GM23338 (cell line): Measurements from ENCODE around the gene CES4A. TPM values are rescaled to one million over a fixed set of nuclear protein-coding genes. Genes with fewer than 3 reads are reported as not detected.

ENCODE experiments used
- ATAC-seq: fragments of 200-7000 bp; cut with Tn5 transposase; 3 replicates; pipeline ENCODE4 v1.9.1; 2020
- DNase-seq: peaks from one replicate; pipeline ENCODE4 v3.0.0-alpha.2; 2015; ENCODE audit warnings: low spot score
- H2AFZ ChIP-seq: fragments of 200-600 bp; sonication (generic); 2 replicates; pipeline ENCODE4 v1.8.0; 2016; ENCODE audit warnings: antibody characterized with exemption, mild to moderate bottlenecking, moderate library complexity
- H3F3A ChIP-seq: fragments of 200-600 bp; sonication (generic); replicated peaks from 2 replicates; pipeline ENCODE4 v1.8.0; 2017; ENCODE audit warnings: antibody characterized with exemption, mixed run types, low read depth
- H3K27ac ChIP-seq: fragments of 200-600 bp; sonication (generic); 2 replicates; pipeline ENCODE4 v1.6.1; 2016; ENCODE audit warnings: low read depth
- H3K27me3 ChIP-seq: fragments of 200-600 bp; sonication (generic); 2 replicates; pipeline ENCODE4 v1.8.0; 2016; ENCODE audit warnings: mild to moderate bottlenecking, mixed run types, moderate library complexity; ENCODE audit not compliant: insufficient read depth
- H3K36me3 ChIP-seq: fragments of 200-600 bp; sonication (generic); 2 replicates; pipeline ENCODE4 v1.8.0; 2016; ENCODE audit warnings: mild to moderate bottlenecking; ENCODE audit not compliant: insufficient read depth
- H3K4me1 ChIP-seq: fragments of 200-600 bp; sonication (generic); 2 replicates; pipeline ENCODE4 v1.8.0; 2016; ENCODE audit warnings: mild to moderate bottlenecking, moderate library complexity; ENCODE audit not compliant: insufficient read depth
- H3K4me2 ChIP-seq: fragments of 200-600 bp; sonication (generic); 2 replicates; pipeline ENCODE4 v1.7.1; 2017; ENCODE audit warnings: mixed run types
- H3K4me3 ChIP-seq: fragments of 200-600 bp; sonication (generic); 2 replicates; pipeline ENCODE4 v1.6.1; 2016; ENCODE audit warnings: mixed run types
- H3K79me2 ChIP-seq: fragments of 200-600 bp; sonication (generic); replicated peaks from 2 replicates; pipeline ENCODE4 v1.8.0; 2017; ENCODE audit warnings: mild to moderate bottlenecking; ENCODE audit not compliant: insufficient read depth
- H3K9me2 ChIP-seq: fragments of 200-600 bp; sonication (generic); 2 replicates; pipeline ENCODE4 v1.8.0; 2017; ENCODE audit not compliant: insufficient read depth
- H4K20me1 ChIP-seq: fragments of 200-600 bp; sonication (generic); replicated peaks from 2 replicates; pipeline ENCODE4 v1.8.0; 2017; ENCODE audit warnings: mild to moderate bottlenecking; ENCODE audit not compliant: insufficient read depth
- H3K27ac Mint-ChIP-seq: 2 replicates; pipeline ENCODE4 v1.8.0; 2020; ENCODE audit warnings: inconsistent platforms, mild to moderate bottlenecking, moderate library complexity, mixed read lengths
- H3K27me3 Mint-ChIP-seq: 3 replicates; pipeline ENCODE4 v1.8.0; 2022; ENCODE audit warnings: low read depth, mild to moderate bottlenecking, moderate library complexity, mixed read lengths, inconsistent platforms; ENCODE audit not compliant: insufficient read depth, poor library complexity
- H3K36me3 Mint-ChIP-seq: 3 replicates; pipeline ENCODE4 v1.8.0; 2021; ENCODE audit warnings: low read depth, mild to moderate bottlenecking, inconsistent platforms, moderate library complexity, mixed read lengths
- H3K4me1 Mint-ChIP-seq: 3 replicates; pipeline ENCODE4 v1.8.0; 2020; ENCODE audit warnings: mild to moderate bottlenecking, inconsistent platforms, mixed read lengths
- H3K4me3 Mint-ChIP-seq: 3 replicates; pipeline ENCODE4 v1.8.0; 2021; ENCODE audit warnings: moderate library complexity, mild to moderate bottlenecking, inconsistent platforms, mixed read lengths
- H3K9me3 Mint-ChIP-seq: 3 replicates; pipeline ENCODE4 v1.8.0; 2020; ENCODE audit warnings: moderate library complexity, mild to moderate bottlenecking, inconsistent platforms, mixed read lengths
- CREB1 ChIP-seq: fragments of 250-450 bp; sonication (Bioruptor Pico); IDR thresholded peaks from 2 replicates; pipeline ENCODE4 v1.5.0; 2020; ENCODE audit warnings: low read depth, mild to moderate bottlenecking, moderate library complexity
- EZH2phosphoT487 ChIP-seq: fragments of 200-600 bp; sonication (generic); IDR thresholded peaks from one replicate; pipeline ENCODE4 v1.8.1; 2018; ENCODE audit warnings: antibody characterized with exemption; ENCODE audit not compliant: unreplicated experiment
- NANOG ChIP-seq: IDR thresholded peaks from 2 replicates; pipeline ENCODE4 v1.6.1; 2016; ENCODE audit warnings: antibody characterized with exemption, borderline replicate concordance
- POLR2AphosphoS5 ChIP-seq: IDR thresholded peaks from 2 replicates; pipeline ENCODE4 v1.6.1; 2016; ENCODE audit warnings: antibody characterized with exemption, low read depth
- REST ChIP-seq: IDR thresholded peaks from one replicate; pipeline ENCODE4 v1.6.1; 2018; ENCODE audit warnings: antibody characterized with exemption; ENCODE audit not compliant: unreplicated experiment
- STAT1 ChIP-seq: IDR thresholded peaks from one replicate; pipeline ENCODE4 v1.6.1; 2016; ENCODE audit warnings: antibody characterized with exemption; ENCODE audit not compliant: unreplicated experiment
- ZNF114 ChIP-seq: fragments of 250-450 bp; sonication (Bioruptor Pico); IDR thresholded peaks from 2 replicates; pipeline ENCODE4 v1.5.0; 2020; ENCODE audit warnings: mild to moderate bottlenecking, moderate library complexity
- polyA plus RNA-seq: library from polyadenylated mRNA; unstranded; fragments of >200 nt; fragmentation: Nextera tagmentation; extraction: Ambion mirVana; gene quantifications from 2 replicates; pipeline ENCODE4 v1.2.1, GENCODE V29; 2016
- total RNA-seq: library from RNA; depleted of rRNA; stranded (reverse); fragments of >200 nt; shearing (Covaris generic); gene quantifications from 2 replicates; pipeline ENCODE4 v1.2.3, GENCODE V29; 2014
- TF ChIP-seq, protein P1 (sequence below), 2 experiments: fragments of 200-600 bp in 1 of 2; sonication (generic) in 1 of 2; conservative IDR thresholded peaks; 2 replicates each; pipeline versions ENCODE4 v1.5.1 to v1.6.1; 2016 to 2017; ENCODE audit warnings: antibody characterized with exemption in 2 of 2, low read depth in 2 of 2, mild to moderate bottlenecking in 2 of 2, moderate library complexity in 1 of 2
- TF ChIP-seq, protein P2 (sequence below): IDR thresholded peaks from 2 replicates; pipeline ENCODE4 v1.6.1; 2016; ENCODE audit warnings: antibody characterized with exemption

CES4A gene
- total and polyA plus RNA-seq, 2 experiments from 2014 or later: 0.10 to 0.42 TPM

GRCh38 chr16:66943426-66944053, 44.8 kb upstream of the CES4A start:
- ATAC-seq: no peak
- Mint-ChIP-seq H3K36me3 (peaks cover 19% of the 10 kb centered on the region), H3K27me3 (peaks cover 17% of the 10 kb centered on the region), H3K4me3 (no peak overlapping the region), H3K27ac (no peak overlapping the region), H3K4me1 (no peaks in the 10 kb centered on the region; the same call in 2 of the 3 replicates), H3K9me3 (no peaks in the 10 kb centered on the region)
- Histone ChIP-seq H3F3A (no peaks in the 10 kb centered on the region), H3K79me2 (no peaks in the 10 kb centered on the region), H3K4me3 (no peak overlapping the region), H3K27me3 (peaks cover 13% of the 10 kb centered on the region), H3K4me2 (no peak overlapping the region), H3K9me2 (no peaks in the 10 kb centered on the region), H3K27ac (no peak overlapping the region), H4K20me1 (no peaks in the 10 kb centered on the region), H3K36me3 (no peaks in the 10 kb centered on the region), H2AFZ (no peak overlapping the region), H3K4me1 (peaks cover 3% of the 10 kb centered on the region; the same call in 1 of the 2 replicates)
- no peak for DNase-seq
- TF ChIP-seq, protein P1, sequence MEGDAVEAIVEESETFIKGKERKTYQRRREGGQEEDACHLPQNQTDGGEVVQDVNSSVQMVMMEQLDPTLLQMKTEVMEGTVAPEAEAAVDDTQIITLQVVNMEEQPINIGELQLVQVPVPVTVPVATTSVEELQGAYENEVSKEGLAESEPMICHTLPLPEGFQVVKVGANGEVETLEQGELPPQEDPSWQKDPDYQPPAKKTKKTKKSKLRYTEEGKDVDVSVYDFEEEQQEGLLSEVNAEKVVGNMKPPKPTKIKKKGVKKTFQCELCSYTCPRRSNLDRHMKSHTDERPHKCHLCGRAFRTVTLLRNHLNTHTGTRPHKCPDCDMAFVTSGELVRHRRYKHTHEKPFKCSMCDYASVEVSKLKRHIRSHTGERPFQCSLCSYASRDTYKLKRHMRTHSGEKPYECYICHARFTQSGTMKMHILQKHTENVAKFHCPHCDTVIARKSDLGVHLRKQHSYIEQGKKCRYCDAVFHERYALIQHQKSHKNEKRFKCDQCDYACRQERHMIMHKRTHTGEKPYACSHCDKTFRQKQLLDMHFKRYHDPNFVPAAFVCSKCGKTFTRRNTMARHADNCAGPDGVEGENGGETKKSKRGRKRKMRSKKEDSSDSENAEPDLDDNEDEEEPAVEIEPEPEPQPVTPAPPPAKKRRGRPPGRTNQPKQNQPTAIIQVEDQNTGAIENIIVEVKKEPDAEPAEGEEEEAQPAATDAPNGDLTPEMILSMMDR (conservative IDR thresholded peaks at IDR 0.05; ENCODE audit: low read depth in 2 of 2): no peak
- no peak for TF ChIP-seq CREB1
- TF ChIP-seq, protein P2, sequence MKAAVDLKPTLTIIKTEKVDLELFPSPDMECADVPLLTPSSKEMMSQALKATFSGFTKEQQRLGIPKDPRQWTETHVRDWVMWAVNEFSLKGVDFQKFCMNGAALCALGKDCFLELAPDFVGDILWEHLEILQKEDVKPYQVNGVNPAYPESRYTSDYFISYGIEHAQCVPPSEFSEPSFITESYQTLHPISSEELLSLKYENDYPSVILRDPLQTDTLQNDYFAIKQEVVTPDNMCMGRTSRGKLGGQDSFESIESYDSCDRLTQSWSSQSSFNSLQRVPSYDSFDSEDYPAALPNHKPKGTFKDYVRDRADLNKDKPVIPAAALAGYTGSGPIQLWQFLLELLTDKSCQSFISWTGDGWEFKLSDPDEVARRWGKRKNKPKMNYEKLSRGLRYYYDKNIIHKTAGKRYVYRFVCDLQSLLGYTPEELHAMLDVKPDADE: no peak
- no peak for TF ChIP-seq NANOG
- TF ChIP-seq STAT1: no peak
- no peak for TF ChIP-seq EZH2phosphoT487
- TF ChIP-seq REST: no peak
- no peak for TF ChIP-seq ZNF114 (CRISPR knock-in tag)

GRCh38 chr16:66944054-66944441, 44.3 kb upstream of the CES4A start:
- no peaks in the 10 kb centered on the region; the same call in 2 of the 3 replicates for H3K4me1 Mint-ChIP-seq
- TF ChIP-seq REST (no peak), ZNF114 (CRISPR knock-in tag) (no peak), POLR2AphosphoS5 (no peak), EZH2phosphoT487 (no peak), CREB1 (no peak)
- TF ChIP-seq, protein P2: no peak
- TF ChIP-seq, protein P1 (conservative IDR thresholded peaks at IDR 0.05; ENCODE audit: low read depth in 2 of 2): no peak

More at GRCh38 chr16:66944054-66944441, 44.3 kb upstream of the CES4A start:
- ATAC-seq (no peak), DNase-seq (no peak)
- no peaks in the 10 kb centered on the region for H3K9me3 Mint-ChIP-seq
- Histone ChIP-seq H2AFZ (no peak overlapping the region), H3K4me2 (no peak overlapping the region), H3K4me3 (no peak overlapping the region), H3K9me2 (no peaks in the 10 kb centered on the region), H3K27me3 (peaks cover 19% of the 10 kb centered on the region), H3K36me3 (no peaks in the 10 kb centered on the region), H3K79me2 (no peaks in the 10 kb centered on the region), H3F3A (no peaks in the 10 kb centered on the region), H3K27ac (no peak overlapping the region), H4K20me1 (no peaks in the 10 kb centered on the region), H3K4me1 (peaks cover 3% of the 10 kb centered on the region; the same call in 1 of the 2 replicates)
- H3K27ac Mint-ChIP-seq: no peak overlapping the region
- H3K36me3 Mint-ChIP-seq: peaks cover 19% of the 10 kb centered on the region
- H3K4me3 Mint-ChIP-seq: no peak overlapping the region
- peaks cover 22% of the 10 kb centered on the region for H3K27me3 Mint-ChIP-seq
